GM19351 (cell line): ENCODE measurements around the gene COL28A1.
"Not testable (repeated sequence)": the region's sequence is repeated elsewhere in the genome, so short reads cannot be mapped to it uniquely, and the experiment has no call there.

Experiments used
- ATAC-seq: cut with Tn5 transposase; IDR thresholded peaks from one replicate; pipeline ENCODE4 v1.9.1; 2021; ENCODE audit warnings: mild to moderate bottlenecking, moderate library complexity; ENCODE audit not compliant: unreplicated experiment

Gene COL28A1

DNA sequence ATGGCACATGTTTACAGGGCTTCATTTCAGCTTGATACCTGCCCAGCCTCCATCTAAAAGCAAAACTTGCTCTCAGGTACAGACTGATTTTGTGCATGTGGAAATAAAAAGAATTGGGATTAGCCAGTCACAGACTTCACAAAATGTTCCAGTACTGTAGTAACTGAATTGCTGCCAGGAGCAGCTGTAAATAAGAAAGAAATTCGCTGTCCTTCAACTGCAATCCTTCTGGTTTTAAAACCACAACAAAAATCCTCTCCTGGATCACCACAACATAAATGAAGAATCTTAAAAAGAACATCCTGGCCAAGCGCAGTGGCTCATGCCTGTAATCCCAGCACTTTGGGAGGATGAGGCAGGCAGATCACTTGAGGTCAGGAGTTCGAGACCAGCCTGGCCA, 27.1 kb upstream of the COL28A1 start:
- no peak for ATAC-seq

DNA sequence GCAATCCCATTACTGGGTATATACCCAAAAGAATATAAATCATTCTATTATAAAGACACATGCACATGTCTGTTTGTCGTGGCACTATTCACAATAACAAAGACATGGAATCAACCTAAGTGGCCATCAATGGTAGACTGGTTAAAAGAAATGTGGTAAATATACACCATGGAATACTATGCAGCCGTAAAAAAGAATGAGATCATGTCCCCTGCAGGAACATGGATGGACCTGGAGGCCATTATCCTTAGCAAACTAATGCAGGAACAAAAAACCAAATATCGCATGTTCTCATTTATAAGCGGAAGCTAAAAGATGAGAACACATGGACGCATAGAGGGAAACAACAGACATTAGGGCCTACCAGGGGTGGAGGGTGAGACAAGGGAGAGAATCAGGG, 25.9 kb upstream of the COL28A1 start:
- not testable (repeated sequence) for ATAC-seq

DNA sequence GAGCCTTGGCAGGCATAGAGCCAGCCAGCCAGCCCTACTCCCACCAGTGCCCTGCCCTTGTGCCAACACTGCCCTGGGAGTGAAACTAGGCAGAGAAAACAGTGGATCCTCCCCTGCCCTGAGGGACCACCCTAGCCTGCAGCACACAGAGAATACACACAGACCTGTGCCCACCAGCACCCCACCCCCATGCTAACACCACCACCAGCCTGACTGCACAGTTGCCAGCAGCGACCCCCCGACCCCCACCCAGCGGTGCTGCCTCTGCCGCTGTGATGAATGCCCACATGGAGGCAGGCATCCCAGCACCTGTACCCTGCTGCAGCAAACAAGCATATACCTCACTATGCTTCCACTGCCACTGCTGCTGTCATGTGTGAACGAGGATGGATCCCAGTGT, 21.6 kb upstream of the COL28A1 start:
- ATAC-seq, result no peak

GRCh38 chr7:7556852-7557251, 21.2 kb upstream of the COL28A1 start:
- ATAC-seq, result no peak

DNA sequence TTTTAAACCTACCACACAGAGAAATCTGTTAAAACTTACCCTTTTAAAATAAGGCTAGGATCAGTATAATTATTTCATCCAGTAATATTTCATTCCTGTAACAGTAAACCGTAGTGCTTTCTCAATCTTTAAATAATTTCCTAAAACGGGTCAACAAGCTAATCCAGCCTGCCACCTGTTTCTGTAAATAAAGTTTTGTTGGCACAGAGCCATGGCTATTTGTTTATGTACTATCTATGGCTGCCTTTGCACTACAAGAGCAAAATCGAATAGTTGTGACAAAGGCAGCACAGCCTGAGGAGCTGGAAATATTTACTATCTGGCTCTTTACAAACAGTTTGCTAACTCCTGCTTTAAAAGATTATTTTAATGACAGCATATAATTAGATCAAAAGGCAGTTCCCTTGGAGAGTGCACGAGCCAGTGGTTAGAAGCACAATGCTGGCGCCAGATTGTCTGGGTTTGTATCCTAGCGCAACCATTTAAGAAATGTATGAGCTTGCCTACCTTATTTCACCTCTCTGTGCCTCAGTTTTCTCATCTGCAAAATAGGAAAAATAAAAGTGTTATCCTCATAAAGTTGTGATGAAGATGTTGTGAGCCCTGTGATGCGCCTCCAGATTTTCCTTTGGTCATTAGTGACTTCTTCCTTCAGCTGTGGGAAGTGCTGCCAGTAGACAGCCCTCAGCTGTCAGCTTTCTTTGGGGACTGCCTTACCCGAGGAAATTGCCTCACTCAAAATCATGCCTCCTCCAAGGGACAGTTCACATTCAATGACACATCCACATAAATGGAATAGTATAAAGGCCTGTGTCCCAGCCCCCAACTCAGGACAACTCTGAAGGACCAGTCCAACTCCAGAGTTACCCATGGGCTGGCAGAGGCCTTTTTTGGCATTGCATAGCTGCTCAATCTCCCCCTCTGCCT, 19.2 kb upstream of the COL28A1 start:
- ATAC-seq, result no peak

- ATAC-seq, result no peak
Observed at GRCh38 chr7:7554021-7554432, 18.4 kb upstream of the COL28A1 start.

DNA sequence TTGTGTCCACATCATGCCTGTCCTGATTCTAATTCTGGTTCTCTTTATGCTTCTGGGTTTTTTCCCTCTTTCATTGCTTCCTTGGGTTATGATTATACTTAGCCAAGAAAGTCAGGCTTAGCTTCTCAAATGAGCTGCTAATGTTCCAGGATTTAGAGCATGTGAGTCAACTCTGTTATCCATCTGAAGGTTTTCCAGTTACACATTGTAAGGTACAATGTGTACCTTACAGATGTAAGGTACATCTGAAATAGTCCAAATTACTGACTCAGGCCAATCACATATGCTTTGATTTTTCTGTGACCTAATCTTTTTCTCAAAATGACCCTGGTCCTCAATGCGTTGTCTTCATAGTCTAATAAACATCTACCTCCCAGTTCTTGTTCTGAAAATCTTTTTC, 17.7 kb upstream of the COL28A1 start:
- no peak for ATAC-seq

DNA sequence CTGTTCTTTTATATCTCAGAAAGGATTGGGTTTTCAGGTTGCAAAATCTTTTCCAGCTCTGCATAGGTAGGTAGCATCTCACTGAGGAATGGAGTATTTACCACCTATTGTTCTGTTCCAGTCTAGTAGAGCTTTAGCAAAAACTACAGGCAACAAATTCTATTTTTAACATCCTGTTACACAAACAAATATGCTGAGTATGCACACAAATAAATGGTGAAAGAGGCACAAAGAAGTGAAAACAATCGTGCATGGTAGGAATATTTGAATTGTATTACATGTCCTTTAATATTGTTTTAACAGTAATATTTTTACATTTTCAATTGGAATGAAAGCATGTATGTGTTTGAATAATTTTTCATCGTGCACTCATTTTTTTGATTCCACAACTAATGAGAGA, 16.5 kb upstream of the COL28A1 start:
- no peak for ATAC-seq

DNA sequence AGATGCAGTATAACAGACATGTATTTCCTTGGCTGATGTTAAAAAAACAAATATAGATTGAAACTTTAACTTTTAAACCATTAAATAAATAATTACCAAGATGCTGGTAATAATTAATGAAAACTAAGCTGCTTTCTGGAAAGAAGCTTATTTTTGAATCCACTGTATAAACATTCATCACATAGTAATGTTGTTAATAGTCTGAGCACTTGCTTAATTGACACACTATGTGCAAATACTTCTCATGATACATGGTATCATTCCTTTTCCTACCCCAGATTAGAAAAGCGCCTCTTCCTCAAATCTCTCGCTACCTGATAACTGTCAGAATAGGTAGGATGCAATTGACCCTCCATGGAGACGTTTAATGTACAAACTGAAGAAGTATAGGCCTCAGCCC, 15.0 kb upstream of the COL28A1 start:
- ATAC-seq, result no peak

- no peak for ATAC-seq
Observed at GRCh38 chr7:7548407-7548806, 12.7 kb upstream of the COL28A1 start.

DNA sequence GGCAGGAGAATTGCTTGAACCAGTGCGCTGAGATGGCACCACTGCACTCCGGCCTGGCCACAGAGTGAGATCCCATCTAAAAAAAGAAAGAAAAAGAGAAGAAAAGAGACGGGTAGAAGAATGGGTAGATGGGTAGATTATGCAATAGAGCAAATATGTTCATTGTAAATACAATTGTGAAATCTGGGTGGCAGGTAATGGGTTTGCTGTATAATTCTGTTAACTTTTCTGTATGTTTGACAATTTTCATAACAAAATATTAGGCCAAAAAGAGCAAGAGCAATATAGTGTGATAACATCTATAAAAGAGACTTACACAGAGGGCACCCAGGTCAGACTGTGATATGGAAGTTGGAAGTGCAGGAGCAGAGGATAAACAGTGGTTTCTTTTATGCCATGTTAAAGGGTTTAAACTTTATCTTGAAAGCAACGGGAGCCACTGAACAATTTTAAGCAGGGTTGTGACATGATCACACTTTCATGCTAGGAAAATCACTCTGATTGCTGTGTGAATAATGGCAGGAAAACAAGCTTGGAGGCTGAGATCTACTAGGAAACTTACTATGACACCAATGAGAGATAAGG, 6.7 kb upstream of the COL28A1 start:
- no peak for ATAC-seq

GRCh38 chr7:7539711-7540110, 4.0 kb upstream of the COL28A1 start:
- ATAC-seq, result no peak

DNA sequence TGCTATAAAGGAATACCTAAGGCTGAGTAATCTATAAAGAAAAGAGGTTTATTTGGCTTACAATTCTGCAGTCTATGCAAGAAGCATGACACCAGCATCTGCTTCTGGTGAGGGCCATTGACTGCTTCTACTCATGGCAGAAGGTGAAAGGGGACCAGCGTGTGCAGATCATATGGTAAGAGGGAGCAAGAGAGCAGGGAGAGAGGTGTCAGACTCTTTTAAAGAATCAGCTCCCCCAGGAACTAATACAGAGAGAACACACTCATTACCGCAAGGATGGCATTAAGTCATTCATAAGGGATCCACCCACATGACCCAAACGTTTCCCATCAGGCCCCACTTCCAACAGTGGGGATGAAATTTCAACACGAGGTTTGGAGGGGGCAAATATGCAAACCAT, 3.5 kb upstream of the COL28A1 start:
- ATAC-seq, result no peak

DNA sequence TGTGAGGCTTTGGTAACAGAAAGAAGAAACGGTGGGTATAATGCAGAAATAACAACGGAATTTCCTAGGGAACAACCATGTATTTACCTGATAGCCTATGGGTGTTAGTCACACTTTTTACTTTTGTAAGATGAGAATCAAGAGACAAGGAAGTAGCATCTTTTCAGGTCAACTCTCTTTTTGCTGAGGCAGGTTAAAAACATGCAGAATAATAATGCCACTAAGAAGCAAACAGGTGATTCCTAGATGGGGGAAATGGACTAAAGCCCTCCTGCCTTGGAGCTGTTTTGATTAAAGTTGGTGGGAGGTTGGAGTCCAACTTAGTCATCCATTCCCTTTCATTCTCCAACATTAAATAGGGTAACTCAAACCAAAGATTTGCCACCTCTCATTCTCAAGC, 2.0 kb upstream of the COL28A1 start:
- ATAC-seq, result no peak

- no peak for ATAC-seq
Observed at GRCh38 chr7:7536396-7537019, 835 bp upstream of the COL28A1 start.

- ATAC-seq, result no peak
Observed at GRCh38 chr7:7533831-7534430, 1.7 kb downstream of the COL28A1 start.

- no peak for ATAC-seq
Observed at GRCh38 chr7:7529328-7529727, 6.3 kb downstream of the COL28A1 start.

DNA sequence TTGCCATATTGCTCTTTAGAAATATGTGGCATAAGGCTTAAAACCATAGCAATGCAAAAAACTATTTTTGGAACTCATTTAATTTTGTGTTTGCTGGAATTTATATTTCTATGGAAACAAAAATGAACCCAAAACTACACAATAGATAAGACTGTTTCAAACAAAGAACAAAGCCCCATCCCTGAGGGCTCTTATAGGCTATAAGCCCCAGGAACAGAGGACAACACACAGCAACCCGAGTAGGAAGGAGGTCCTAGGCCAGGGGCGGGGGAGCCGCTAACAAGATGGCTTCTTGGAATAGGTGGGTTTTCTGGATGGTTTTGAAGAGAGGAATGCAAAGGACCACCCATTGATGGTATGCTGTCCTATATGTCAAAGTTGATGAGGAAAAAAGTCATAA, 8.6 kb downstream of the COL28A1 start:
- no peak for ATAC-seq

DNA sequence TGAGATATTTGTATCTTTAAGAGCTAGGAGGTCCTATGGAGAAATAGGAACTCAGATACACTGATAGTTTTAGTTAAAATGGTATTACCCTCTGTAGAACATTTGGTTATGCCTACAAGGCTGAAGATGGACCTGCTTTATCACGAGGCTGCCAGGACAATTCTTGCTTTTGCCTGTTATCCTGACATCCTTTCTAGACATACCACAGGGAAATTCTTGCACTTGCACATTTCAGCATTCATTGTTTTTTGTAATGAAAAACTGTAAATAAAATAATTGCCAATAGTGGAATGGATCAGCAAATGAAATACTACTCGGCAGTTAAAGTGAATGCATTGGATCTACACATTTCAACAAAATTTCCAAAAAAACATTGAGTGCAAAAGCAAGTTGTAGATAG, 9.7 kb downstream of the COL28A1 start:
- ATAC-seq, result no peak

GRCh38 chr7:7524121-7524520, 11.6 kb downstream of the COL28A1 start:
- ATAC-seq, result no peak

GRCh38 chr7:7522421-7522820, 13.3 kb downstream of the COL28A1 start:
- no peak for ATAC-seq

- ATAC-seq, result no peak
Observed at GRCh38 chr7:7521259-7521658, 14.4 kb downstream of the COL28A1 start.
